MM.1S (cell line): ENCODE data around the gene NEURL1.
"Not testable (repeated sequence)": the region's sequence is repeated elsewhere in the genome, so short reads cannot be mapped to it uniquely, and the experiment has no call there.

ENCODE experiments used
- CTCF ChIP-seq: fragments of 300-600 bp; sonication (generic); IDR thresholded peaks from 2 replicates; pipeline ENCODE4 v1.5.1; 2016; ENCODE audit warnings: antibody characterized with exemption, low read length, mixed read lengths
- EZH2phosphoT487 ChIP-seq: fragments of 300-600 bp; sonication (generic); IDR thresholded peaks from 2 replicates; pipeline ENCODE4 v1.6.1; 2018; ENCODE audit warnings: antibody characterized with exemption, low read length

- not testable (repeated sequence) for TF ChIP-seq CTCF, EZH2phosphoT487
Observed at GRCh38 chr10:103522006-103522405, 28.5 kb downstream of the NEURL1 start.
